LHCN-M2 (cell line): ENCODE data around the gene ZACN. TPM values are rescaled to one million over a fixed set of nuclear protein-coding genes. Genes with fewer than 3 reads are reported as not detected.
"Not testable (repeated sequence)": the region's sequence is repeated elsewhere in the genome, so short reads cannot be mapped to it uniquely, and the experiment has no call there.

Experiments used
- DNase-seq: peaks from one replicate; pipeline ENCODE4 v3.0.0-alpha.2; 2012; ENCODE audit warnings: low read depth
- polyA plus RNA-seq: library from polyadenylated mRNA; unstranded; fragments of >200 nt; gene quantifications from one replicate; pipeline ENCODE4 v1.2.1, GENCODE V29; 2012; ENCODE audit warnings: missing spikeins
- total RNA-seq: library from RNA; depleted of rRNA; stranded (reverse); fragments of >200 nt; gene quantifications from 2 replicates; pipeline ENCODE4 v1.2.3, GENCODE V29; 2014; rRNA removed

The ZACN gene
- not detected in 2 replicates for total RNA-seq
- 20.9 TPM for polyA plus RNA-seq

- DNase-seq, result no peak
These were observed at the start of gene ZACN for GRCh38 chr17:76078860-76079534. ZACN (plus strand) TSS chr17:76079182; CDS start chr17:76079265, 83 bp downstream.

DNA sequence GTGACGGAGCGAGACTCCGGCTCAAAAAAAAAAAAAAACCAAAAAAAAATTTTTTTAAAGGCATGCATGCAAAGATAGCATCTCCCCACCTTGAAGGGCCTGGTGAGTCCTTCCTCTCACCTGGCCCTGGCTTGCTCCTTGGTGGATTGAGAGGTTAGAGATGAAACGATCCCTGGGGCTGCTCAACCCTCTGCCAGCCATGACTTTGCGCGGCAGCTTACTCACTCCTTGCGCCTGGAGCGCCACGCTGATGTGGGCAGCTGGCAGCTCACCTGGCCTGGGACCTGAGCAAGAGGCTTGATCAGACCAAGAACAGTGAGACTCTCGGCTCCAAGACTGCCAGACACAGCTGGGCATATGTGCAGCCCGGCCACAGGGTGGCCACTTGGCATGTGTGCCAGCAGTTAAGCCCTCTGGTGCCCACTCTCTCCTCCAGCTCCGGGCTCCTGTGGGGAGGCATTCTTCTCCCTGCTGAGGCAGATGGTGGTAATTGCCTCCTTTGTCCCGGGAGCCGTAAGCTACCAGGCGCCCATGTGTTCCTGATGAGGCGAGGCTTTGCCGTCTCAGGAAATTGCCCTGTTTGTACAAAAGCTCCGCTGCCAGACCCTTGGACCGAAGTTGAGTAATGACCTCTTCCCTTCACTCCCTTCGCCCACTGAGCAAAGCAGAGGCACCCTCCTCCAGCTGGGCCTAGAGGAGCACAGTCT, 46.8 kb upstream of the ZACN start:
- no peak for DNase-seq

- DNase-seq, result no peak
These were observed 46.2 kb upstream of the ZACN start for GRCh38 chr17:76032780-76033108.

DNA sequence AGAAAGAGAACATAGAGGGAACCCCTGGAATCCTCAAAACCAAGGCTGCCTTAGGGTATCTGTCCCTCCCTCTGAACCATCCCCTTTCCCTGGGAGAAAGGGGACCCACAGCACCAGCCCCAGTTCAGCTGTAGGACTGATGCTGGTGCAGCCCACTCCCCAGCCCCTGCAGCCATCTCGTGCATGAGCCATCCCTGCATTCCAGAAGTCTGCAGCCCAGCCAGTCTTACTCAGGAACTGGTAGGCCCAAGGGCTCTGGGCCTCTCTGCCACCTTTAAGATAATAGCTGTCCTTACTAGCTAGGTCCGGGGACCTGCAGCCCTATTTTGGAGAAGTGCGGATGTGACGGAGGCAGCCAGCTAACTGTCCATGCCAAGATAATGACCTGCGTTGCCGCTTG, 45.8 kb upstream of the ZACN start:
- DNase-seq, result no peak

GRCh38 chr17:76034428-76035350, 44.3 kb upstream of the ZACN start:
- DNase-seq, result no peak

DNA sequence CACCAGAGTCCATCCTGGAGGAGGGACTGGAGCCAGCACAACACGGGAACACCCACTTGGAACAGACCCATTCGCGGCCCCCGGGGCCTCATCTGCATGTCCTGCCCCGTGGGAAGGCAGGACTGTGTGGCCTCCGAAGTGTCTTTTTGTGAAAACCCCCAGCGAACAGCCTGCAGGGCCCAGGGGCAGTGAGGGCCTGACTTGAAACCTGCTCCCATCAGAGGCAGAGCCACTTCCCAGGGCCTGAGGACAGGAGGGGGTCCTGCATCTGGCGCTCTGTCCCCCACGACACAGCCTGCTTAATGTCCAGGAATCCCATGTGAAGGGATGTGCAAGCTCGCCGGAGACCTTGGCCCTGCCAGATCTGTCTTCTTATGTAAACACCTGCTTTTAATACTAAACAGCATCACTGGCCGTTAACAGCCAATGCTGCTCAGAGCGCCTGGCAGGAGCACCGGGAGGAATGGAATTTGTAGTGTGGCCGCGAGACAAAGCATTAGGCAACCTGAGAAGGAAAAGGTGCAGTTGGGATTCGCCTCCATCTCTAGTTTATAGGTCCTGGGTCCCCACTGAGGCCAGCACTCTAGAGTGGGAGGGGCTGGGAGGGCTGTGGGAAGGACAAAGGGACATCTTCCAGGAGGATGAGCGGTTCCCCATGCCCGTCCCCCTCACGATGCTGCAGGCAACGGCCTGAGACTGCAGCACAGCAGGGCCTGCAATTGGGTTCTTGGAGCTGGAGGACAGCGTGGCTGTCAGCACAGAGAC, 42.3 kb upstream of the ZACN start:
- no peak for DNase-seq

DNA sequence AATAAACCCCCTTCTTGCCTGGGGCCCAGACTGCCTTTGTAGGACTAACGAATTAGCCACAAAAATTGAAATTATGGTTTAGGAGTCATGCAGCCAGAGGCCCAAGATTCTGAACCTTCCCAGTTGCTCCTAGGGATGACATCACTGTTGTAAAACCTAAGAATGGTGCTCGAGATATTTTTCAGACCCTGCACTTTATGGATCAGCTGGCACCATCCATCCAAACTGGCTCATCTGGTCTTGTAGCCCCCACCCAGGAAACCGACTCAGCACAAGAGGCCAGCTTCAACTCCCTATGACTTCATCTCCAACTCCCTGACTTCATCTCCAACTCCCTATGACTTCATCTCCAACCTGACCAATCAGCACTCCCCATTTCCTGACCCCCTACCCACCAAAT, 40.9 kb upstream of the ZACN start:
- DNase-seq, result peak; percentile 25

DNA sequence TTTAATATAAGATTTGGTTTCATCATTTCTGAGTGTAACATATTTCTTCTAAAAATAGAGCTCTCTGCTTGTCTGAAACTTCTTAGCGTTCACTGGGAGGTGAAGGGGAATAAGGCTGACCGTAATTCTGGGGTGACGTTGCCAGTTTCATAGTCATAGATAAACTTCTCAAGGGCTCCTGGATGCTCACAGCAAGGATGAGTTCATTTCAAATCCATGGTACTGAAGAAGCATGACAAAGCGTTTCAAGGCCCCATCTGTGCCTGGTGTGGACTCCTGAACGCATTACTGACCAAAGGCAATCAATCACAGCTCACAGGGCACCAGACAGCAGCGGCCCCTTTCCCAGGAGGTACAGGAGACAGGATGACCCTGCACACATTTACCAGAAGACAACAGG, 39.9 kb upstream of the ZACN start:
- no peak for DNase-seq

- no peak for DNase-seq
These were observed 38.6 kb upstream of the ZACN start for GRCh38 chr17:76040376-76040775.

GRCh38 chr17:76042868-76043267, 36.1 kb upstream of the ZACN start:
- not testable (repeated sequence) for DNase-seq

DNA sequence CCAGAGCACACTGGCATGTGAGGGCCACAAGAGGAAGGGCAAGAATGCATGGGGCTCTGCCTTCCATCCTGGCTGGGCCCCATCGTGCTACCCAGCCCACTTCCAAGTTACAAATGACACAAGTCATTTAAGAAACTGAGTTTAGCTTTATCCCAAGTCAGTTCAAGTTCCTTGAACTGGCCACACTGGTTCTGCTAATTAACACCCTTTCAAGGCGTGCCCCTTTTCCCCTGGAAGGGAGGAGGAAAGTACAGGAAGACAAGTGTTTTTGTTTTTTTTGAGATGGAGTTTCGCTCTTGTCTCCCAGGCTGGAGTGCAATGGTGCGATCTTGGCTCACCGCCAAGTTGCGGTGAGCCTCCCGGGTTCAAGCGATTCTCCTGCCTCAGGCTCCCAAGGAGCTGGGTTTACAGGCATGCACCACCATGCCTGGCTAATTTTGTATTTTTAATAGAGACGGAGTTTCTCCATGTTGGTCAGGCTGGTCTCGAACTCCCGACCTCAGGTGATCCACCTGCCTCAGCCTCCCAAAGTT, 34.4 kb upstream of the ZACN start:
- not testable (repeated sequence) for DNase-seq

DNA sequence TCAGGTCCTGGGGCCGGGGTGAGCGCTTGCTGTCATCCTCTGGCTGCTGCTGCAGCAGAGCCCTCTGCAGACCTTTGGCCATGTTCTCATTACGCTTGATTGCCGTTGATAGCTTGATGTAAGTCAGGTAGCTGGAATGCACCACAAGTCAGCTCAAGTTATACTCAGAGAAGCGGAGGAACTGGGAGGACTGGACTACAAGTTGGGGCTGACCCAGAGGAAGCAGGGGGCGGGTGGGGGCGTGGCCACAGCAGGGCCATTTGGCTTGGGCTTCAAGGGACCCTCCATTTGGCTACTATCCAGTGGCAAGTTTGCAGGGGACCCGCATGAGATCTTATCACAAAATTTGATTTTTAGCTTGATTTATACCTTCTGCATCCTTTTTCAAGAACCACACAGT, 32.9 kb upstream of the ZACN start:
- DNase-seq, result no peak

DNA sequence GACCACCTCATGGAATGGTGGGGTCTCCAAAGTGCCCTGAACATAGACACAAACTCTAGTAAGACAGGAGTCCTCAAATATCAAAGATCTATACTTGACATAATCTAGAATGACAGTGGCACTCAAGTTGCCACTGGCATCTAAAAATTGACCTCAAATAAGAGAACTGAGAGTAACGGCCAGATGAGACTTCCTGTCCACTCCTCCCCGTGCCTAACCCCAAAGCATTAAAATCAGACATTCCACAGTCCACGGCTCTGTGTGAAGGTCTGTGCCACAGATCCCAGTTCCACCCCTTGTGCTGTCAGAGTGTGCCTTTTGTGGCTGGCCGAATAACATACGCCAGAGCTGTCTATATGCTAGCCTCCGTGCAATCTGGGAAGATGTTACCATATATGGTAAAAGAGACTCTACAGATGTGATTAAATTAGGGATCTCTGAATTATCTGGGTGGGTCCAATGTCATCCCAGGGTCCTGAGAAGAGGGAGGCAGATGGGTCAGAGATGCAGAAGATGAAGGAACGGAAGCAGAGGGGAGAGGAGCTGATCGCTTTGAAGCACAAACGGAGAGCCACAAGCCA, 30.9 kb upstream of the ZACN start:
- no peak for DNase-seq

DNA sequence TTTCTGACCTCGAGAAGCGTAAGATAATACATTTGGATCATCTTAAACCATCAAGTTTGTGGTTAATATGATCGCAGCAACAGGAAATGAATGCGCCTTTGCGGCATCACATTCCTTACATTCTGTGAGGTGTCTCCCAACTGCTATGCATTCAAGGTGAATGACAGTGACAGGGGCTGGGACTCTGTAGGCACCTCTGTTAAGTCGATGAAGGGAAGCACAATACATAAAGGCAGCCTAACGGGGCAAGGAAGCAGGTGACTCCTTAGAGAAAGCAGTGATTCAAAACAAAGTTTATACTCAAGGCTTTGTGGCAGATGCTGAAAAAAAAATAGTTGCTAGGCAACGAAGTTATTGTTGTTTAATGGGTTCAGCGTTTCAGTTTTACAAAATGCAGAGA, 30.3 kb upstream of the ZACN start:
- peak; percentile 92 for DNase-seq

- DNase-seq, result peak; percentile 21
These were observed 29.7 kb upstream of the ZACN start for GRCh38 chr17:76049239-76049638.

- no peak for DNase-seq
These were observed 29.0 kb upstream of the ZACN start for GRCh38 chr17:76049836-76050537.

DNA sequence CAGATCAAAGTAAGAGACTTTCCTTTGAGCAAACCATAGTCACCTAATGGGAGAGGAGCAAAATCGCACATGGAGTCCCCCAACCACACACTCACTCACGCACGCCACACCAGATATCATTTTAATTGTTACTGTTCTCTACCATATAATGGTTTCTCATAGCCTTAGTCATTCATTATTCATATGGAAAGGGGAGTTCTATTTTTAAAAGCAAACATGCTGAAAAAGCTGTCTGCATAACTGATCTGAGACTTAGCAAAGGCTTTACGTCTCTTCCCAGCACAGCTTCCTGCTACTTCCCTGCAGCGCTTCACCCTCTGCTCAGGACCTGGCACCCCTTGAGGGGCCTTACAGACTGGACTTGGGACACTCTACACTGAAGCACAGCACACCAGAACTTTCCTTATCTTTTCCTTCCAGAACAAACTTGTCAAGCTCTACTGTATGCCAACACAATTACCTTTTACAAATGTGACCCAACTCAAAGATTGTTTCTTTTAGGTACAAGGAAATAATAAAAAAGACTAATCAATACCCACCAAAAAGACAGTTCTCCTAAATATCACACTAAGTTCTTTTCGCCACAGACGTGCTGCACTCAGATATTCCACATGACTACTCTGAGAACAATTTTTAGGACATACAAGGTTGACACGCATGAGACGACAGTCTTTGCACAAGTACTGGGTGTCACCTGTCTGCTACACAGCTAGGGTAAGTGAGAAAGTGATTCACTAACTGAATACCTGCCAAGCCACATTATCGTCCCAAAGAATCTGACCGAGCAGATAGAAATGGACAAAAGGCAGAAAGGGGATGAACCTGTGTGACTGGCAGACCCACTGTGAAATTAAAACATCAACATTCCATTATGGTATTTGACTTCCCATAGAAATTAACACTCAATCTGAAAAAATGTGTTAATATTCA, 28.2 kb upstream of the ZACN start:
- DNase-seq, result peak; percentile 39

GRCh38 chr17:76051561-76051960, 27.4 kb upstream of the ZACN start:
- DNase-seq, result no peak
